PC-9 (cell line): ENCODE measurements around the gene SPEM2.

ENCODE experiments used
- EZH2 ChIP-seq: fragments of 200-600 bp; sonication (generic); IDR thresholded peaks from 2 replicates; pipeline ENCODE4 v1.8.0; 2017; ENCODE audit warnings: antibody characterized with exemption, low read depth
- TF ChIP-seq, protein P1 (sequence below): fragments of 200-600 bp; sonication (generic); conservative IDR thresholded peaks from 2 replicates; pipeline ENCODE4 v1.6.1; 2017; ENCODE audit warnings: mixed run types, antibody characterized with exemption, mild to moderate bottlenecking, moderate library complexity

- TF ChIP-seq, protein P1, sequence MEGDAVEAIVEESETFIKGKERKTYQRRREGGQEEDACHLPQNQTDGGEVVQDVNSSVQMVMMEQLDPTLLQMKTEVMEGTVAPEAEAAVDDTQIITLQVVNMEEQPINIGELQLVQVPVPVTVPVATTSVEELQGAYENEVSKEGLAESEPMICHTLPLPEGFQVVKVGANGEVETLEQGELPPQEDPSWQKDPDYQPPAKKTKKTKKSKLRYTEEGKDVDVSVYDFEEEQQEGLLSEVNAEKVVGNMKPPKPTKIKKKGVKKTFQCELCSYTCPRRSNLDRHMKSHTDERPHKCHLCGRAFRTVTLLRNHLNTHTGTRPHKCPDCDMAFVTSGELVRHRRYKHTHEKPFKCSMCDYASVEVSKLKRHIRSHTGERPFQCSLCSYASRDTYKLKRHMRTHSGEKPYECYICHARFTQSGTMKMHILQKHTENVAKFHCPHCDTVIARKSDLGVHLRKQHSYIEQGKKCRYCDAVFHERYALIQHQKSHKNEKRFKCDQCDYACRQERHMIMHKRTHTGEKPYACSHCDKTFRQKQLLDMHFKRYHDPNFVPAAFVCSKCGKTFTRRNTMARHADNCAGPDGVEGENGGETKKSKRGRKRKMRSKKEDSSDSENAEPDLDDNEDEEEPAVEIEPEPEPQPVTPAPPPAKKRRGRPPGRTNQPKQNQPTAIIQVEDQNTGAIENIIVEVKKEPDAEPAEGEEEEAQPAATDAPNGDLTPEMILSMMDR = no peak
- TF ChIP-seq EZH2 = no peak
Measured at GRCh38 chr17:7398612-7399011, 26.8 kb upstream of the SPEM2 start.
